Measurements from ENCODE around the gene EBF3. TPM values are rescaled to one million over a fixed set of nuclear protein-coding genes. Genes with fewer than 3 reads are reported as not detected.

The EBF3 gene
- total RNA-seq, 1 donor from 2014 or later = 0.07 TPM

DNA sequence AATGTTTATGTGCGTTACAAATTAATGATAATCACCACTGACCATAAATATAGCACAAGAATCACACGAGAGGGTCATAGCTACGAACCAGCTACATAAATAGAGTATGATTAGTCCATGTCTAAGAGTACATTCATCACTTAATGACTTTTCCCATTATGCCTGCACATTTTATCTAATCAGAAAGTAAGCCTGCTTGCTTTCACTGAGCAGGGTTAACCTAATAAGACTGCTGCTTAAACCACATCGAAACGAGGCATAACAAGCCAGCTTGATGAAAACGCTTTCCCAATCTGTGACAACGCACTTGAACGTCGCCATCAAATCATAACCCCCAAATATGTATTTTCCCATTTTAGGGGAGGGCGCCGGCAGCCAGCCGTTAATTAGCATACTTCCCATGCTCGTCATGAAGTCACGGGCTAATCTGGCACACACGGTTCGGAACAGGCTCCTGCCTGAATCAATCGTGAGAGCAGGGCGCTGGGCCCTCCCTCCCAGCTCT lies 71.5 kb downstream of the EBF3 start:
- no peak overlapping the region for H3K4me3 ChIP-seq (ENCODE audit: insufficient read depth, low read depth, low read length)
- peaks cover 2% of the 10 kb centered on the region for H3K9me3 Mint-ChIP-seq (ENCODE audit: unreplicated experiment)
- H3K27ac Mint-ChIP-seq (ENCODE audit: unreplicated experiment) = no peak overlapping the region
- no peak overlapping the region for H2AFZ ChIP-seq (ENCODE audit: low read depth, low read length)
- no peak overlapping the region for H3K4me3 Mint-ChIP-seq (ENCODE audit: unreplicated experiment)
- H3K27me3 ChIP-seq (ENCODE audit: insufficient read depth, low read length) = no peaks in the 10 kb centered on the region
- H3K9me3 ChIP-seq (ENCODE audit: insufficient read depth, low read depth, low read length) = peaks cover 3% of the 10 kb centered on the region
- no peak overlapping the region for H3K9ac ChIP-seq (ENCODE audit: low read length)
- H3K4me1 Mint-ChIP-seq (ENCODE audit: low read depth, unreplicated experiment) = no peaks in the 10 kb centered on the region
- FAIRE-seq = no peak
- no peaks in the 10 kb centered on the region for H3K36me3 Mint-ChIP-seq (ENCODE audit: low read depth, unreplicated experiment)
- no peak overlapping the region for H3K27ac ChIP-seq (ENCODE audit: low read depth, low read length)
- no peaks in the 10 kb centered on the region for H3K36me3 ChIP-seq (ENCODE audit: insufficient read depth, low read length)
- H4K20me1 ChIP-seq (ENCODE audit: insufficient read depth, low read length) = no peaks in the 10 kb centered on the region
- TF ChIP-seq, protein P1, sequence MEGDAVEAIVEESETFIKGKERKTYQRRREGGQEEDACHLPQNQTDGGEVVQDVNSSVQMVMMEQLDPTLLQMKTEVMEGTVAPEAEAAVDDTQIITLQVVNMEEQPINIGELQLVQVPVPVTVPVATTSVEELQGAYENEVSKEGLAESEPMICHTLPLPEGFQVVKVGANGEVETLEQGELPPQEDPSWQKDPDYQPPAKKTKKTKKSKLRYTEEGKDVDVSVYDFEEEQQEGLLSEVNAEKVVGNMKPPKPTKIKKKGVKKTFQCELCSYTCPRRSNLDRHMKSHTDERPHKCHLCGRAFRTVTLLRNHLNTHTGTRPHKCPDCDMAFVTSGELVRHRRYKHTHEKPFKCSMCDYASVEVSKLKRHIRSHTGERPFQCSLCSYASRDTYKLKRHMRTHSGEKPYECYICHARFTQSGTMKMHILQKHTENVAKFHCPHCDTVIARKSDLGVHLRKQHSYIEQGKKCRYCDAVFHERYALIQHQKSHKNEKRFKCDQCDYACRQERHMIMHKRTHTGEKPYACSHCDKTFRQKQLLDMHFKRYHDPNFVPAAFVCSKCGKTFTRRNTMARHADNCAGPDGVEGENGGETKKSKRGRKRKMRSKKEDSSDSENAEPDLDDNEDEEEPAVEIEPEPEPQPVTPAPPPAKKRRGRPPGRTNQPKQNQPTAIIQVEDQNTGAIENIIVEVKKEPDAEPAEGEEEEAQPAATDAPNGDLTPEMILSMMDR (IDR thresholded peaks at IDR 0.05; ENCODE audit: insufficient read depth, low read depth, low read length) = no peak
- no peak for TF ChIP-seq EZH2 (IDR thresholded peaks at IDR 0.05; ENCODE audit: insufficient read depth, low read length)
- H3K4me1 ChIP-seq (ENCODE audit: insufficient read depth, low read length) = no peaks in the 10 kb centered on the region
- no peak overlapping the region for H3K4me2 ChIP-seq (ENCODE audit: low read length)
- peaks cover 20% of the 10 kb centered on the region for H3K27me3 Mint-ChIP-seq (ENCODE audit: low read depth, unreplicated experiment)
- no peaks in the 10 kb centered on the region for H3K79me2 ChIP-seq (ENCODE audit: insufficient read depth, low read length)
- DNase-seq (ENCODE audit: low read depth) = no peak

DNA sequence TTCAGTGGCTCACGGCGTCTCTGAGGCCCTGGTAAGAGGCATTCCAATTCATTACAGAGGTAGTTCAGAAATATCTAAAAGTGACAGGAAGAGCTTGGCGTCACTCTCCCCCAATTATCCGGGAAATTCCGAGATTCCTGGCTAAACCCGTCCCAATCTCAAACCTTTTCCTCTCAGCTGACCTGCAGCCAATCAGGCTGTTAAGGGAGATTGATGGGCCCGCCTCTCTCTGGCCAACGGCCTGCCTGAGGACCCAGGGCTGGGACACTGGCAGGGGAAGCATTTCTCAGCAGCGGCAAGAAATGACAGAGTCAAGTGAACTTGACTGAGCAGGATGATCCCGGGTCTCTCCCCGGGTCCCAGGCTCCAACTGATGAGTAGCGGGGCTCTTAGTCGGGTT lies 72.3 kb downstream of the EBF3 start:
- H3K27ac ChIP-seq (ENCODE audit: low read depth, low read length) = no peak overlapping the region
- H3K9me3 ChIP-seq (ENCODE audit: insufficient read depth, low read depth, low read length) = peaks cover under 1% of the 10 kb centered on the region
- no peak for FAIRE-seq
- H3K27me3 ChIP-seq (ENCODE audit: insufficient read depth, low read length) = no peaks in the 10 kb centered on the region
- no peak overlapping the region for H3K4me2 ChIP-seq (ENCODE audit: low read length)
- H3K27ac Mint-ChIP-seq (ENCODE audit: unreplicated experiment) = no peak overlapping the region
- H3K4me1 Mint-ChIP-seq (ENCODE audit: low read depth, unreplicated experiment) = no peaks in the 10 kb centered on the region
- no peaks in the 10 kb centered on the region for H3K36me3 ChIP-seq (ENCODE audit: insufficient read depth, low read length)
- TF ChIP-seq EZH2 (IDR thresholded peaks at IDR 0.05; ENCODE audit: insufficient read depth, low read length) = no peak
- TF ChIP-seq, protein P1 (IDR thresholded peaks at IDR 0.05; ENCODE audit: insufficient read depth, low read depth, low read length) = no peak
- no peak overlapping the region for H2AFZ ChIP-seq (ENCODE audit: low read depth, low read length)
- H3K4me3 Mint-ChIP-seq (ENCODE audit: unreplicated experiment) = no peak overlapping the region
- H3K27me3 Mint-ChIP-seq (ENCODE audit: low read depth, unreplicated experiment) = peaks cover 15% of the 10 kb centered on the region
- H3K4me1 ChIP-seq (ENCODE audit: insufficient read depth, low read length) = no peaks in the 10 kb centered on the region
- no peak overlapping the region for H3K4me3 ChIP-seq (ENCODE audit: insufficient read depth, low read depth, low read length)
- DNase-seq (ENCODE audit: low read depth) = no peak
- H4K20me1 ChIP-seq (ENCODE audit: insufficient read depth, low read length) = no peaks in the 10 kb centered on the region
- H3K9ac ChIP-seq (ENCODE audit: low read length) = no peak overlapping the region
- no peaks in the 10 kb centered on the region for H3K79me2 ChIP-seq (ENCODE audit: insufficient read depth, low read length)
- peaks cover 2% of the 10 kb centered on the region for H3K9me3 Mint-ChIP-seq (ENCODE audit: unreplicated experiment)
- H3K36me3 Mint-ChIP-seq (ENCODE audit: low read depth, unreplicated experiment) = no peaks in the 10 kb centered on the region

DNA sequence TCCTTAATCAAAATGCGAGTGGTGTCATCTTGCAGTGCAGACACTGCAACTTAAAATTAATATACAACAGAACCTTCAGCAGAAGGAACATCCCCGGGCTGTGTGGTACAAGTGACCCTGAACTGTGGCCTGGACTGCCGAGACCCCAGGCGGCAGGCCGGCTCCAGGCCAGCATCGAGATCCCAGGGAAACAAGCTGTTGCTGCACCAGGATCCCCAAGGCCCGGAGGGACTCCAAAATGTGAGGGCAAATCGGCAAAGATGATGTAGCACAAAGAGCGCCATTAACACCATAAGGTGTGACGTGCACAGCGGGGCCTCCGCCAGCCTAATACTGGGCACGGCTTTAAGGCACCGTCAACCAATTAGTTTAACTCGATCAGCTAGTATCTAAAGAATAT lies 73.9 kb downstream of the EBF3 start:
- no peaks in the 10 kb centered on the region for H3K4me1 ChIP-seq (ENCODE audit: insufficient read depth, low read length)
- DNase-seq (ENCODE audit: low read depth) (no peak), FAIRE-seq (no peak)
- no peak overlapping the region for H3K27ac ChIP-seq (ENCODE audit: low read depth, low read length)
- H3K27me3 ChIP-seq (ENCODE audit: insufficient read depth, low read length) = no peaks in the 10 kb centered on the region
- H3K9me3 Mint-ChIP-seq (ENCODE audit: unreplicated experiment) = peaks cover 2% of the 10 kb centered on the region
- no peak overlapping the region for H3K4me3 ChIP-seq (ENCODE audit: insufficient read depth, low read depth, low read length)
- peaks cover 16% of the 10 kb centered on the region for H3K27me3 Mint-ChIP-seq (ENCODE audit: low read depth, unreplicated experiment)
- H3K9ac ChIP-seq (ENCODE audit: low read length) = no peak overlapping the region
- H3K36me3 Mint-ChIP-seq (ENCODE audit: low read depth, unreplicated experiment) = no peaks in the 10 kb centered on the region
- no peak overlapping the region for H3K4me3 Mint-ChIP-seq (ENCODE audit: unreplicated experiment)
- no peaks in the 10 kb centered on the region for H3K4me1 Mint-ChIP-seq (ENCODE audit: low read depth, unreplicated experiment)
- H3K79me2 ChIP-seq (ENCODE audit: insufficient read depth, low read length) = no peaks in the 10 kb centered on the region
- H3K27ac Mint-ChIP-seq (ENCODE audit: unreplicated experiment) = no peak overlapping the region
- no peak overlapping the region for H2AFZ ChIP-seq (ENCODE audit: low read depth, low read length)
- H3K4me2 ChIP-seq (ENCODE audit: low read length) = no peak overlapping the region
- no peaks in the 10 kb centered on the region for H4K20me1 ChIP-seq (ENCODE audit: insufficient read depth, low read length)
- TF ChIP-seq, protein P1 (IDR thresholded peaks at IDR 0.05; ENCODE audit: insufficient read depth, low read depth, low read length) = no peak
- no peak for TF ChIP-seq EZH2 (IDR thresholded peaks at IDR 0.05; ENCODE audit: insufficient read depth, low read length)
- no peaks in the 10 kb centered on the region for H3K36me3 ChIP-seq (ENCODE audit: insufficient read depth, low read length)
- H3K9me3 ChIP-seq (ENCODE audit: insufficient read depth, low read depth, low read length) = no peaks in the 10 kb centered on the region

Data from astrocyte (in vitro differentiated cells and primary cell).